HepG2 (cell line): Measurements from ENCODE around the gene NAGK. TPM values are rescaled to one million over a fixed set of nuclear protein-coding genes. Genes with fewer than 3 reads are reported as not detected.

Source experiments
- ATAC-seq: fragments of 200-7000 bp; cut with Tn5 transposase; 3 replicates; pipeline ENCODE4 v1.9.1; 2020; ENCODE audit warnings: mild to moderate bottlenecking, moderate library complexity
- BruUV-seq: library from RNA; stranded (reverse); fragments of 400-500 nt; replicated peaks from 2 replicates; lab custom pipeline; 2021; lab: Mats Ljungman, UMichigan
- CTCF ChIA-PET: fragments of 300-600 bp; formaldehyde crosslinking; extraction: SDS; loops from one replicate; lab custom pipeline; 2021; ENCODE audit warnings: low total read pairs, inconsistent platforms, low intra/inter-chr PET ratio; lab: Yijun Ruan, JAX
- POLR2A ChIA-PET: fragments of 350-600 bp; sonication (Branson Sonifier 250); formaldehyde crosslinking; loops from one replicate; lab custom pipeline; 2020; ENCODE audit warnings: antibody characterized with exemption, inconsistent platforms; lab: Yijun Ruan, JAX
- DNase-seq: peaks from one replicate; pipeline ENCODE4 v3.0.0-alpha.2; 2015; ENCODE audit warnings: low spot score
- FAIRE-seq: peaks from 3 replicates; lab custom pipeline; 2011; peaks lifted over from hg19 to GRCh38; lab: Jason Lieb, UNC
- H2AFZ ChIP-seq: one replicate; pipeline ENCODE4 v1.6.1; 2011; ENCODE audit warnings: low read length, inconsistent platforms
- H3K27ac ChIP-seq: fragments of 300-600 bp; 3 replicates; pipeline ENCODE4 v1.8.0; 2011; ENCODE audit warnings: mixed run types, mild to moderate bottlenecking, mixed read lengths, low read length, inconsistent platforms; ENCODE audit not compliant: insufficient read depth; ENCODE audit errors: extremely low read length
- H3K27me3 ChIP-seq, 2 experiments: fragments of 200-600 bp in 1 of 2; 2 replicates in 1 of 2; 3 replicates in 1 of 2; pipeline versions ENCODE4 v1.6.0 to v1.8.0; 2011; ENCODE audit warnings: low read length in 2 of 2, mild to moderate bottlenecking in 2 of 2, moderate library complexity in 2 of 2, inconsistent platforms in 1 of 2; ENCODE audit not compliant: insufficient read depth in 2 of 2, control insufficient read depth in 1 of 2
- H3K36me3 ChIP-seq, 2 experiments: fragments of 200-600 bp in 1 of 2; replicated peaks in 1 of 2; 2 replicates in 1 of 2; 3 replicates in 1 of 2; pipeline versions ENCODE4 v1.5.1 to v1.8.0; 2011; ENCODE audit warnings: low read length in 2 of 2, inconsistent platforms in 1 of 2; ENCODE audit not compliant: insufficient read depth in 2 of 2, control insufficient read depth in 1 of 2
- H3K4me1 ChIP-seq: 2 replicates; pipeline ENCODE4 v1.5.1; 2012; ENCODE audit warnings: low read length, inconsistent platforms; ENCODE audit not compliant: insufficient read depth
- H3K4me2 ChIP-seq: 2 replicates; pipeline ENCODE4 v1.6.0; 2011; ENCODE audit warnings: low read depth, low read length, inconsistent platforms
- H3K4me3 ChIP-seq, 3 experiments: fragments of 200-600 bp in 1 of 3; sonication (generic), shearing (Covaris generic) in 1 of 3; replicated peaks in 1 of 3; 2 replicates each; pipeline ENCODE4 v1.5.1; 2011 to 2016; ENCODE audit warnings: low read length in 3 of 3, inconsistent platforms in 2 of 3, low read depth in 2 of 3, mild to moderate bottlenecking in 2 of 3, control low read depth in 1 of 3, mixed read lengths in 1 of 3; ENCODE audit not compliant: insufficient read depth in 1 of 3
- H3K79me2 ChIP-seq: one replicate; pipeline ENCODE4 v1.6.1; 2011; ENCODE audit warnings: low read length, inconsistent platforms; ENCODE audit not compliant: insufficient read depth
- H3K9ac ChIP-seq: 2 replicates; pipeline ENCODE4 v1.6.0; 2011; ENCODE audit warnings: mild to moderate bottlenecking, low read depth, low read length, inconsistent platforms; ENCODE audit not compliant: insufficient read depth
- H3K9me3 ChIP-seq: 2 replicates; pipeline ENCODE4 v1.5.1; 2012; ENCODE audit warnings: mild to moderate bottlenecking, low read length
- H4K20me1 ChIP-seq: 2 replicates; pipeline ENCODE4 v1.6.0; 2011; ENCODE audit warnings: inconsistent platforms, mild to moderate bottlenecking, low read length, moderate library complexity; ENCODE audit not compliant: insufficient read depth
- CREB1 ChIP-seq, 2 experiments: fragments of 450-650 bp in 1 of 2; IDR thresholded peaks; 2 replicates each; pipeline ENCODE4 v1.6.1; 2016 to 2017; ENCODE audit warnings: control low read depth in 1 of 2, mild to moderate bottlenecking in 1 of 2, missing compliant biosample characterization in 1 of 2, missing genetic modification characterization in 1 of 2
- HINFP ChIP-seq: sonication (generic); formaldehyde crosslinking; IDR thresholded peaks from 2 replicates; pipeline ENCODE4 v1.4.0; 2020; ENCODE audit warnings: low read depth, mild to moderate bottlenecking, missing genetic modification reagents
- MXI1 ChIP-seq: IDR thresholded peaks from 3 replicates; pipeline ENCODE4 v1.6.1; 2012; ENCODE audit warnings: low read depth, low read length, inconsistent platforms, borderline replicate concordance
- ONECUT2 ChIP-seq: sonication (generic); formaldehyde crosslinking; IDR thresholded peaks from 2 replicates; pipeline ENCODE4 v1.4.0; 2020; ENCODE audit warnings: missing genetic modification reagents
- U2AF1 ChIP-seq: fragments of 200-400 bp; formaldehyde crosslinking; optimal IDR thresholded peaks from 2 replicates; pipeline ENCODE3; 2017; ENCODE audit warnings: mild to moderate bottlenecking, low read depth, low read length
- ZBTB33 ChIP-seq: sonication (generic); formaldehyde crosslinking; IDR thresholded peaks from 2 replicates; pipeline ENCODE4 v1.4.0; 2020; ENCODE audit warnings: missing genetic modification reagents
- ZGPAT ChIP-seq: IDR thresholded peaks from 2 replicates; pipeline ENCODE4 v1.6.1; 2016; ENCODE audit warnings: mild to moderate bottlenecking
- ZNF652 ChIP-seq: IDR thresholded peaks from 2 replicates; pipeline ENCODE4 v1.6.1; 2016; ENCODE audit warnings: low read depth, borderline replicate concordance
- ZNF878 ChIP-seq: sonication (generic); formaldehyde crosslinking; IDR thresholded peaks from 2 replicates; pipeline ENCODE4 v1.8.1; 2023; ENCODE audit warnings: mild to moderate bottlenecking, missing genetic modification reagents, moderate library complexity
- ZSCAN31 ChIP-seq: sonication (generic); formaldehyde crosslinking; IDR thresholded peaks from 2 replicates; pipeline ENCODE4 v1.5.0; 2020; ENCODE audit warnings: low read depth, mild to moderate bottlenecking, missing genetic modification reagents
- WGBS: methylation state at CpG from one replicate; pipeline ENCODE4 v1.1.6; 2017; ENCODE audit warnings: low lambda C conversion rate; 5-methylcytosine and 5-hydroxymethylcytosine counted together
- in situ Hi-C: cut with HindIII; loops from 2 replicates; pipeline ENCODE4 v1.10.0; 2017; ENCODE audit warnings: low pct_unique_long_range_greater_than_20kb; ENCODE audit not compliant: extremely low pct_ligation_motif_present
- intact Hi-C: fragments of 100-400 bp; cut with micrococcal nuclease; formaldehyde crosslinking; loops from one replicate; pipeline ENCODE4 v1.10.0; 2022; ENCODE audit not compliant: unreplicated experiment
- polyA plus RNA-seq, 8 experiments: library from polyadenylated mRNA; depleted of rRNA in 3 of 8; stranded (reverse) in 7 of 8; unstranded in 1 of 8; fragments of >200 nt; fragmentation: Illumina TruSeq in 4 of 8; extraction: Trizol in 4 of 8; gene quantifications; 2 replicates each; pipeline versions ENCODE4 v1.2.1 to v1.2.3, GENCODE V29; 2011 to 2016; ENCODE audit warnings: low read depth in 4 of 8, missing spikeins in 1 of 8, mixed read lengths in 1 of 8; ENCODE audit not compliant: insufficient read depth in 1 of 8
- total RNA-seq, 5 experiments: library from RNA; depleted of rRNA; stranded (reverse); fragments of >200 nt; fragmentation: Illumina TruSeq; extraction: Trizol; gene quantifications; 2 replicates each; pipeline ENCODE4 v1.2.3, GENCODE V29; 2016; ENCODE audit warnings: low read depth in 1 of 5
- TF ChIP-seq, protein P1 (sequence below): sonication (generic); formaldehyde crosslinking; IDR thresholded peaks from 2 replicates; pipeline ENCODE4 v1.4.0; 2020; ENCODE audit warnings: missing genetic modification reagents, borderline replicate concordance
- TF ChIP-seq, protein P2 (sequence below): sonication (generic); formaldehyde crosslinking; IDR thresholded peaks from 2 replicates; pipeline ENCODE4 v1.4.0; 2020; ENCODE audit warnings: missing genetic modification reagents

Gene NAGK
- total and polyA plus RNA-seq, 2 of the 13 experiments (the other 11 are each of a cell fraction or from before 2014, with no cell fraction given), result 24.4 to 35.2 TPM

- Histone ChIP-seq H3K79me2 (peaks cover 15% of the 10 kb centered on the region), H3K9ac (no peak overlapping the region), H3K36me3 (peaks cover 28 to 67% of the 10 kb centered on the region in 2 experiments), H3K4me3 (no peak overlapping the region), H3K27ac (no peak overlapping the region), H2AFZ (no peak overlapping the region), H4K20me1 (peaks cover 4% of the 10 kb centered on the region; the same call in 1 of the 2 replicates), H3K4me2 (no peak overlapping the region), H3K4me1 (peaks cover 28% of the 10 kb centered on the region), H3K9me3 (peaks cover 7% of the 10 kb centered on the region), H3K27me3 (no peaks in the 10 kb centered on the region)
- in situ Hi-C loops, result no loop called here
- ATAC-seq (no peak), FAIRE-seq (no peak), DNase-seq (no peak)
- intact Hi-C loops, result no loop called here
- TF ChIP-seq U2AF1, result no peak
- no peak for TF ChIP-seq HINFP (CRISPR knock-in tag)
- no peak for TF ChIP-seq MXI1
- no peak for TF ChIP-seq ZBTB33 (CRISPR knock-in tag)
- no peak for TF ChIP-seq ZGPAT
- no peak for TF ChIP-seq ZNF652 (CRISPR knock-in tag)
- TF ChIP-seq ONECUT2 (CRISPR knock-in tag), result no peak
- TF ChIP-seq ZSCAN31, result no peak
- TF ChIP-seq, protein P1, sequence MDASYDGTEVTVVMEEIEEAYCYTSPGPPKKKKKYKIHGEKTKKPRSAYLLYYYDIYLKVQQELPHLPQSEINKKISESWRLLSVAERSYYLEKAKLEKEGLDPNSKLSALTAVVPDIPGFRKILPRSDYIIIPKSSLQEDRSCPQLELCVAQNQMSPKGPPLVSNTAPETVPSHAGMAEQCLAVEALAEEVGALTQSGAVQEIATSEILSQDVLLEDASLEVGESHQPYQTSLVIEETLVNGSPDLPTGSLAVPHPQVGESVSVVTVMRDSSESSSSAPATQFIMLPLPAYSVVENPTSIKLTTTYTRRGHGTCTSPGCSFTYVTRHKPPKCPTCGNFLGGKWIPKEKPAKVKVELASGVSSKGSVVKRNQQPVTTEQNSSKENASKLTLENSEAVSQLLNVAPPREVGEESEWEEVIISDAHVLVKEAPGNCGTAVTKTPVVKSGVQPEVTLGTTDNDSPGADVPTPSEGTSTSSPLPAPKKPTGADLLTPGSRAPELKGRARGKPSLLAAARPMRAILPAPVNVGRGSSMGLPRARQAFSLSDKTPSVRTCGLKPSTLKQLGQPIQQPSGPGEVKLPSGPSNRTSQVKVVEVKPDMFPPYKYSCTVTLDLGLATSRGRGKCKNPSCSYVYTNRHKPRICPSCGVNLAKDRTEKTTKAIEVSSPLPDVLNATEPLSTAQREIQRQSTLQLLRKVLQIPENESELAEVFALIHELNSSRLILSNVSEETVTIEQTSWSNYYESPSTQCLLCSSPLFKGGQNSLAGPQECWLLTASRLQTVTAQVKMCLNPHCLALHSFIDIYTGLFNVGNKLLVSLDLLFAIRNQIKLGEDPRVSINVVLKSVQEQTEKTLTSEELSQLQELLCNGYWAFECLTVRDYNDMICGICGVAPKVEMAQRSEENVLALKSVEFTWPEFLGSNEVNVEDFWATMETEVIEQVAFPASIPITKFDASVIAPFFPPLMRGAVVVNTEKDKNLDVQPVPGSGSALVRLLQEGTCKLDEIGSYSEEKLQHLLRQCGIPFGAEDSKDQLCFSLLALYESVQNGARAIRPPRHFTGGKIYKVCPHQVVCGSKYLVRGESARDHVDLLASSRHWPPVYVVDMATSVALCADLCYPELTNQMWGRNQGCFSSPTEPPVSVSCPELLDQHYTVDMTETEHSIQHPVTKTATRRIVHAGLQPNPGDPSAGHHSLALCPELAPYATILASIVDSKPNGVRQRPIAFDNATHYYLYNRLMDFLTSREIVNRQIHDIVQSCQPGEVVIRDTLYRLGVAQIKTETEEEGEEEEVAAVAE, result no peak
- TF ChIP-seq ZNF878 (CRISPR knock-in tag), result no peak
- TF ChIP-seq, protein P2, sequence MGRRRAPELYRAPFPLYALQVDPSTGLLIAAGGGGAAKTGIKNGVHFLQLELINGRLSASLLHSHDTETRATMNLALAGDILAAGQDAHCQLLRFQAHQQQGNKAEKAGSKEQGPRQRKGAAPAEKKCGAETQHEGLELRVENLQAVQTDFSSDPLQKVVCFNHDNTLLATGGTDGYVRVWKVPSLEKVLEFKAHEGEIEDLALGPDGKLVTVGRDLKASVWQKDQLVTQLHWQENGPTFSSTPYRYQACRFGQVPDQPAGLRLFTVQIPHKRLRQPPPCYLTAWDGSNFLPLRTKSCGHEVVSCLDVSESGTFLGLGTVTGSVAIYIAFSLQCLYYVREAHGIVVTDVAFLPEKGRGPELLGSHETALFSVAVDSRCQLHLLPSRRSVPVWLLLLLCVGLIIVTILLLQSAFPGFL (CRISPR knock-in tag), result no peak
- TF ChIP-seq CREB1 (IDR thresholded peaks at IDR 0.05), result no peak
- no peak for TF ChIP-seq CREB1 (CRISPR knock-in tag; IDR thresholded peaks at IDR 0.05)
- ChIA-PET POLR2A (interaction anchor here (1.1 kb wide), 1 partner anchor 11 kb away, joined by 3 read pairs; the partner anchor contains the start of gene MPHOSPH10), CTCF (no interaction called here)
- BruUV-seq, result no TSS peak
- 92% methylated on average over 6 of the region's 6 CpGs for WGBS
Measured at GRCh38 chr2:71120195-71120594, 51.7 kb downstream of the NAGK start.
